GM19438 (cell line): ENCODE data around the gene KRT78.

Experiments used
- ATAC-seq: cut with Tn5 transposase; IDR thresholded peaks from one replicate; pipeline ENCODE4 v1.9.1; 2021; ENCODE audit warnings: low read depth; ENCODE audit not compliant: unreplicated experiment

KRT78 gene

GRCh38 chr12:52844386-52844785 lies 4.4 kb downstream of the KRT78 start:
- ATAC-seq: no peak

DNA sequence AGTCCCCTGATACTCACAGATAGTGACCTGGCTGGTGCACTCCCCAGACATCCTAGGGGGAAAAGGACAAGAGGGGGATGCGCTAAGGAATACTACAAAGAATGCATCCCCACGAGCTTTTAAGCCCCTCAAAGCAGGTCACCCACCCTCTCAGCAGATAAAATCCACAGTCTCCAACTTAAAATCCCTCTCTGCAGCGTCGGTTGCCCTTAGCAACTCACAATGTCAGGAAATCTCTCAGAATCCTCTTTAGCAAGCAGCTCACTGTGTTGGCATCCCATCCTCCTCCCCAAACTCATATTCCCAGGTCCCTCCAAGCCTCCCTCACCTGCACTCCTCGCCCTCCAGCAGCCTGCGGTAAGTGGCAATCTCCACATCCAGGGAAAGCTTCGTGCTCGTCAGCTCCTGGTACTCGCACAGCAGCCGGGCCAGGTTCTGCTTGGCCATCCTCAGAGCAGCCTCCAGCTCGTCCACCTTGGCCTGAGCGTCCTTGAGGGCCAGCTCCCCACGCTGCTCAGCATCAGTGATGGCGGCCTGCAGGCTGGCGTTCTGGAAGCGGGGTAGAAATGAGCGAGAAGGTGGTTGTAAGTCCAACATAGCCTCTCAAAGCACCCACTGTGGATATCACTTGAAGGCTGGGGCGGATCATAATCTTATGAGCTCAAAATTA lies 9.2 kb downstream of the KRT78 start:
- no peak for ATAC-seq

DNA sequence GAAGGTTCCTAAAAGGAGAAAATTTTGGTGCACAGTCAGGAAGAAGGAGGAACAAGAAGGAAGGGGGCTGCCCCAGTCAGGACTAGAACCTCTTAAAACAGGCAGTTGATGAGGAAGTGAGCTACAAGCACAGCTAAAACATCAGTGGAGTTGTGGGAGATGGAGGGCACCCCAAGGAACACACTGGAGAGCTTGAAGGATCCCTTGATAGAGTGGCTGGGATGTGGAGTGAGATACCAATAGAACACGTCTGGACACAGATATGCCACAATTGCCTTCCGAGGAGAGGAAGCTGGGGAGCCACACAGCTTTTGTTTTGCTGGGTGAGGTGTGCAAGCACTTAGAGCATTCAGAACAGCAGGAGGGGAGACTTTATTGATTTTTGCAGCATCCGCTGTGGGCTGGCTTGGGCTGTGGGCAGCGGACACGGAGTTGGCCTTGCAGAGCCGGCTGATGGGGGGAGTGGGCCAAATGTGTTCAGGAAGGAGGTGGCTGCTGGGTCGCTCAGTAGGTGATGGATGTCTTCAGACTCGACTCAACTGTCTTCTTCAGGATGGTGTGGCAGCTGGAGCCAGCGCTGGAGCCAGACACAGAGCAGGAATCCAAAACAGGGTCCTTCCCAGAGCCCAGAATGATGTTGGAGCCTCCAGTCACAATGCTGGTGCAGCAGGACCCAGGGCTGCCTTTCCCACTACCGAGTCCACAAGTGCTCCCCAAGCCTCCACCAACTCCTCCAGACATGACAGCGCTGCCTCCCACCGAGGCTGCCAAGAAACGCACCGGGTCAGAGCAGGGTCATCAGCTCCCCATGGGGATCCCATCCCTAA lies 10.0 kb downstream of the KRT78 start:
- no peak for ATAC-seq

DNA sequence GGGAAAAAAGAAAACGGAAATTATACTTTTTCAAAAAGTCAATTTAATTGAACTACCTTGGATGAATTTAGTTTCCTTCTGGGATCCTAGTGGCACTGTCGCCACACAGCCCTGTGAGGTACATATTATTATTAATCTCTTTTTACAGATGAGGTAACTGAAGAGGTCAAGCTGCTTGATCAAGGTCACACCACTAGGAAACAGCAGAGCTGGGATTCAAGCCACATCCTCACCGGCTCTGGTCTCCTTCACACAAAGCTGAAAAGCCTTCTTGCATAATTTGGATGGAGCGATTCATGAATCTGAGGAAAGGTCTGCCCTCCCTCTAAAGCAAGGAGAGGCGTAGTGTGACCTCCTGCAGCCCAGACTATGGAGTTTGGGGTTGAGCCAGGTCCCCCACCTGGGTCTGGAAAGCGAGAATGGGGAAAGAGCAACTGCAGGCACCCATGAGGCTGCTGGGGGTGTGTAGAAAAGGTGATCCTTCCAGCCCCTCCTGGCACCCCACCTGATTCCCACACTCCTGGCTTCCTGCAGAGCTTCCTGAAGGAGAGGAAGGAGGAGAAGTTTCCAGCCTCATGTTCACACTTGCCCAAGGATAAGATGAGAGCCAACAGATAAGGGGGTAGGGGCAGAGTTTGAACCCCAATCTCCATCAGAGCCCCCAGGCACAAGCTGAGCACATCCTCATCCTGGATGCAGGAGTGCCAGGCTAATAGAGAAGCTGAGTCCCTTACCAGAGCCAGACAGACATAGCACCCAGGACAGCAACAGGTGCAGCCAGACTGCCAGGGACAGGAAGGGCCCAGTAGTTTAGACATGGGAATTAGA lies 10.8 kb downstream of the KRT78 start:
- ATAC-seq: no peak

DNA sequence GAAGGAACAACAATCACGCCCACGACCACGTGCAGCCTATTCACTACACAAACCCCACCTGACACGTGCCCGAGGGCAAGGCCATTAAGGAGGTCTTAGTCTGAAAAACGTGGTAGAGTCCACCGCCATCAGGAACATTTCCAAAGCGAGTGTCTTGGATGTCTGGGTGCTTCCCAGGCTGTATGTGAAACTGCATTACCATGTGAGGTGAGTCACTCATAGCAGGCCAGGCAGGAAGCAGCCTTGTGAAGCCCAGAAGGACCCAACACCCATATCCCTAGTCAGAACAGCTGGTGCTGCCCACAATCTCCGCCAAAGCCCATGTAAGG lies 11.4 kb downstream of the KRT78 start:
- ATAC-seq: no peak

DNA sequence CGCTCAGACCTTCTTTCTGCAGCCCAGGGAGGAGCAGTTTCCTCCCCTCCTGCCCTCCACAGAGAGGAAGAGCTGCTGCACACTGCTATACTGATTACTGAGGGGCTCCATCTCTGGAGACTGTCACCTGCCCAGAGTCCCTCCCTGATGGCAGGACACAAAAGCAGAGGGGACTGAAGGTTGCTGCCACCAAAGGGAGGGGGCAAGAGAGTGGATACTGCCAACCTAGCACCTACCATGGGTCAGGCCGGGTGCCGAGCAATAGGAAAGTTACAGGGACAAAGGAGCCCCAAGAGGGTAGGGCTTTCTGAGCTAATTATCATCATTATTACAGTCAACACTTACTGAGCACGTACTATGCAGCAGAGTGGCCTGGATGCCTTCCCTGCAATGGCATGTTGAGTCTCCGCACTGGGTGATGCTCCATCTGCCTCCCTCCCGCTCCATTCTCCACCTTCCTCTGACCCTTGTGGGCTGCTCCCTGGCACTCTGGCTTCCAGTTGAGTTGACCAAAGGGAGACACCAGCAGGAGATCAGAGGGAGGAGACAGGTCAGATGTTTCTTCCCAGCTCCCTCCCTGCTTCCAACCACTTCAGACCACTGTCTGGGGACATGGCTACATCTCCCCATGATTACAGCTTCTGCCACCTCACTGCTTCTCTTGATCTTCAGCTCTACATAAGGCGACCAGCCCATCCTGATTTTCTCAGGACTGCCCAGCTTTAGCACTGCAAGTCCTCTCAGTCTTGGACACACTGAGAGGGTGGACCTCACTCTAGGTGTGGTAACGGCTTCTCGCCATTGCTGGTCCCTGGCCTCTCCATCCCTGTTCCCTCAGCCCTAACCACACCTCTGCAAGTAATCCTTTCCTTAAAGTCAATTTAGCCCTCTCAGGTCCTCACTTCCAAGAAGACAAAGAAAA lies 12.0 kb downstream of the KRT78 start:
- no peak for ATAC-seq

GRCh38 chr12:52836042-52836466 lies 12.7 kb downstream of the KRT78 start:
- no peak for ATAC-seq

DNA sequence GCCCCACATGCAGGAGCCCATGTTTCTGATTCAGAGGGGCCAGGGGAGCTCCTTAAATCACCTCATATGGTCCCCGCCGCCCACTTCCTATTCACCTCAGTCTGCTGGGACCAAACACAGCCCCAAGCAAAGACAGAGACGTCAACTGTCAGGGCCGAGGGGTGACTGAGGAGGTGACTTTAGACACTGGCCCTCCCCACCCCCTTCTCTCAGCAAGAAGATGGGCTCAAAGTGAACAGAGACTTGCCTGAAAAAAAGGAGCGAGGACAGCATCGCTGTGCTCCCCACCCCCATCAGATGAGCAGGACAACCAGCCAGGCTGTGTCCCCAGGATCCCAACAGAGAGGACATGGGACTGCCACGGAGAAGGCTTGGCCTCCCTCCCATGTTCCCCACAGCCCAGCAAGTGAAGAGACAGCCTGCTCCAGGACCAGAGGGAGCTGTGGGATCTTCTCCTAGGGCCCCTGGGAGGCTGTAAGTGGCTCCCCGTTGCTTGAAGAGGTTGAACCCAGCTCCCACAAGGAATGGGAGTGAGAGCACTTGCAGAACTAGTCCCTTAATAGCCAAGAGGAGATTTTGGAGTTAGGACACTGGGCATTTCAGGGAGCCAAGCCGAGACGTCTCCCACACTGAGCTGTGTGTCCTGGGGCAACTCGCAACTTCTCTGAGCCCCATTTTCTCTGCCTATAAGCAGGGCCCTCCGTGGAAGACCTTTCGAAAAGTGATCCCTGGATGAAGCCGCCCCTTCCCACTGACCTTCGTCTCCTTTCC lies 13.3 kb downstream of the KRT78 start:
- no peak for ATAC-seq

GRCh38 chr12:52834727-52835001 lies 14.1 kb downstream of the KRT78 start:
- no peak for ATAC-seq

DNA sequence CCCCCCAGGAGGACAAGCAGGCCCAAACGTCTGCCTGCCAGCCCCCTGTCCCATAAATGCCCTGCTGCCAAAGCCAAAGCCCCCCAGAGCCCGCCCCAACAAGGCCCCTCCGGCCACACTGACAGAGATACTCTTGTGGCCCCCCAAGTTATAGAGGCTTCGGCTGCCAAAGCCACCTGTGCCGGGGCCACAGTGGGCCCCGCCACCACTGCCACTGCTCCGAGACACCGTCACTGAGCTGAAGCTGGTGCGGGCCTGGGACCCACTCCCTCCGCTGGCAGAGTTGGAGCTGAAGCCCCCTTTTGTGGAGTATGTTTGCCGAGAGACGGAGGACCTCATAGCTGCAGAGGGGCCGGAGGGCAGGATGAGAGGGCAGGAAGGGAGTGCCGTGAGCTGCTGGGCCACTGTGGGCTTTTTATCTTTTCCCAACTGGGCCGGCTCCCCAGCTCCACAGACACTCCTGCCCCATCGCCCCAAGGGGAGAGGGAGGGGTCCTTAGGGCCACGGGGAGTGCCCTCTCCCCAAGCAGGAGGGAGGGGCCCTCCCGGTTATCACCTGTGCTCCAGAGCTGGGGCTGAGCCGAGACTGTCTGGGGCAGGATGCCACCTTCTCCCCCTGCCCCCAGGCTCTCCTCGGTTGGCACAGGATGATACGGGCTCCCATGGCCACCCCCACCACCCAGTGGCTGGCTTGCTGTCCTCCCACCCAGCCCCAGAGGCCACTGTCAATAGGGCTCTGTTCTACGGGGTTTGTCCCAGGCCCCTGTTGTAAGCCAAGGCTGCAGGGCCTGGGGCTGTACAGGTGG lies 14.7 kb downstream of the KRT78 start, which contains the start of gene KRT79:
TSS of gene KRT79 (minus strand) at position 390 of the 805 bp plus-strand sequence. CDS start at position 339, 51 bp downstream.
- ATAC-seq: no peak

DNA sequence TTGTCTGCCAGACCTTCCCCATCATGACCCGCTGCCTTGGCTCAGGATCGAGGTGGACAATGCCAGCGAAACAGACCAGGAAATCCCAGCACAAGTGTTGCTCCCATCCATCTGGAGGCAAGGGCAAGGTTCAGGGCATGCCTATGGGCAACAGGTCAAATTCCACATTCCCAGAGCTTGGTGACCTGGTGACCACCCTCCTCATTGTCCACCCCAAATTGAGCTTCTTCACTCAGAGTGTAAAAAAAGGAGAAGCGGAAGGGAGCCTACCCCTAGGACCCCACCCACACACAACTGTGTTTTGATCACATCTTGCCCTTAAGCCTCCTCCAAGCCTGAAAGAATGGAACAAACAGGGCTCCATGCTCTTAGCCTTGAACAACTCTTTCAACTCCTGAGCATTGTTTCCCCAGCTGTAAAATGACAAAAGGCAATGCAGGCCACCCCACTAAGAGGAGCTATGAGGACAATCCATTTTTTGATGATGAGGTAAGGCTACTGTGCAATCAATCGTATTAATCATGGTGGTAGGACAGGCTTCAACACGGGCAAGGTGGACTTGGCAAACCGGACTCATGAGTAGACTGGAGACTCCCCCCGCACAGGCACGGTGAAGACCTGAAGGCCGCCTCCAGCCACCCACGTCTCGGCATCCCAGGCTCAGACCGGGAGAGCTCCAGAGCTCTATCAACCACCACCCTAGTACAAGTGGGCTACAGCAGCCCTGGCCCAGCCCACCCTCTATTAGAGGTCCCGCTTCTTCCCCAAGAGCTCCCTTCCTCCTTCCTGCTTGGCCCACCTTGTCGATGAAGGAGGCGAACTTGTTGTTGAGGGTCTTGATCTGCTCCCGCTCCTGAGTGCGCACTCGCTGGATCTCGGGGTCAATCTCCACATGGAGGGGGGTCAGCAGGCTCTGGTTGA lies 15.5 kb downstream of the KRT78 start:
- no peak for ATAC-seq

GRCh38 chr12:52832451-52832850 lies 16.3 kb downstream of the KRT78 start:
- ATAC-seq: no peak

GRCh38 chr12:52831251-52831650 lies 17.5 kb downstream of the KRT78 start:
- no peak for ATAC-seq

DNA sequence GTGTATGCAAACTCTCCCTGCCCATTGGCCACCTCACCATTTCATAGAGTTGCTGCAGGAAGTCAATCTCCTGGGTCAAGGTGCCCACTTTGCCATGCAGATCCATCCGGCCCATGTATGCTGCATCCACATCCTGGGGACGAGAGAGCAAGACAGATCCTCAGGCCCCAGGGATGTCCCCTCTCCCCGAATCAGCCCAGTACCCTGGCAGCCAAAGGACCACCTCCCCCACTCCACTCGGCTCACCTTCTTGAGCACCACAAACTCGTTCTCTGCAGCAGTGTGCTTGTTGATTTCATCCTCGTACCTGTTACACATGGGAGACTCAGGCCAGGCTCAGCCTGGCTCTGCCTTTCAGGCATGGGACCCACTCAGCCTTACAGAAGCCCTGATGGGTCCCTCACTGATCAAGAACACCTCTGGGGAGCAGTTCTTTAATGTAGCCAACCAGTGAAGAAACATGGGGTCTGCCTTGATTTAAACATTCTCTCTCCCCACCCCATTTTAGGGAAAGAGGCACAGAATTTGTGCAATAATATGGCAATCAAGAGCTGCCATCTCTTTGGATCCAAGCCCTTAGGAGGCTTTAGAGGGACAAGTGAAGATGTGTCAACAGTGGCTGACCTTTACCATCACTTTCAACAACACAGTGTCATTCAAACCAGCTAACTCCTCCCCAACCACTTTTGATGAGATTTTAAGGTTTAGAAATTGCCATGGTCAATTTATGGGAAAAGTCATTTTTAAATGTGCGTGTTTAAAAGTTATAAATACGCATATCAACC lies 18.6 kb downstream of the KRT78 start:
- ATAC-seq: no peak

GRCh38 chr12:52828591-52829021 lies 20.2 kb downstream of the KRT78 start:
- no peak for ATAC-seq

- ATAC-seq: no peak
These were observed 20.6 kb downstream of the KRT78 start for GRCh38 chr12:52828156-52828555.

- no peak for ATAC-seq
These were observed 21.2 kb downstream of the KRT78 start for GRCh38 chr12:52827499-52828090.
